ENCODE measurements around the gene CYTH1. TPM values are rescaled to one million over a fixed set of nuclear protein-coding genes. Genes with fewer than 3 reads are reported as not detected.

CYTH1 gene
- total and polyA plus RNA-seq, 10 of the 15 experiments (the other 5 are each of a cell fraction or from before 2014, with no cell fraction given) = 6.6 to 188 (median 145) TPM

- no peak overlapping the region for H3K9ac ChIP-seq (ENCODE audit: control insufficient read depth, insufficient read depth, low read length)
- H3K4me2 ChIP-seq (ENCODE audit: control insufficient read depth, insufficient read depth) = no peak overlapping the region
- H4K20me1 ChIP-seq (ENCODE audit: control insufficient read depth, insufficient read depth) = no peaks in the 10 kb centered on the region
- H3K27ac ChIP-seq (ENCODE audit: control insufficient read depth, insufficient read depth) = no peak overlapping the region
- ChIA-PET CTCF (no interaction called here), RAD21 (ENCODE audit: unreplicated experiment) (no interaction called here), POLR2A (no interaction called here), SMC1A (ENCODE audit: uncharacterized antibody, unreplicated experiment) (no interaction called here)
- FAIRE-seq = no peak
- no peaks in the 10 kb centered on the region for H3K9me3 ChIP-seq (replicated peaks; ENCODE audit: control insufficient read depth, insufficient read depth, low read length)
- H3K79me2 ChIP-seq (ENCODE audit: control insufficient read depth, insufficient read depth, low read length) = no peaks in the 10 kb centered on the region; the same call in 1 of the 2 replicates
- no peak overlapping the region for H3K4me3 ChIP-seq
- H3K4me1 ChIP-seq (ENCODE audit: control insufficient read depth, insufficient read depth, low read length) = no peaks in the 10 kb centered on the region
- ATAC-seq = no peak
- DNase-seq (ENCODE audit: low read depth, low spot score) = no peak
- intact Hi-C loops (cut with micrococcal nuclease; ENCODE audit: unreplicated experiment) (no loop called here), in situ Hi-C loops (cut with MboI) (no loop called here)
- H3K36me3 ChIP-seq (ENCODE audit: control insufficient read depth in 2 of 2, insufficient read depth in 2 of 2, low read length in 1 of 2) = peaks cover 50 to 52% of the 10 kb centered on the region in 2 experiments
- 94% methylated on average over 12 of the region's 14 CpGs for WGBS (ENCODE audit: insufficient coverage, insufficient replicate concordance, low lambda C conversion rate, missing lambda C conversion rate)
- H2AFZ ChIP-seq (ENCODE audit: control insufficient read depth, low read depth, low read length) = no peak overlapping the region
- no peaks in the 10 kb centered on the region for H3K27me3 ChIP-seq (replicated peaks in 1 of 2; ENCODE audit: control insufficient read depth in 2 of 2, insufficient read depth in 2 of 2, low read length in 1 of 2)
- TSS peak; percentile 43 for BruUV-seq (replicated peaks)
- TF ChIP-seq FOS (IDR thresholded peaks at IDR 0.05; ENCODE audit: borderline replicate concordance, extremely low read depth, insufficient read length) (no peak), USF1 (IDR thresholded peaks at IDR 0.05; ENCODE audit: borderline replicate concordance, extremely low read length, insufficient read depth, low read depth, low read length) (no peak), STAT1 (conservative IDR thresholded peaks at IDR 0.05) (no peak), MYB (IDR thresholded peaks at IDR 0.05; ENCODE audit: borderline replicate concordance, low read depth, low read length) (no peak), MTA2 (IDR thresholded peaks at IDR 0.05; ENCODE audit: low read depth) (no peak), WRNIP1 (IDR thresholded peaks at IDR 0.05; ENCODE audit: borderline replicate concordance, low read depth, low read length) (no peak), SKIL (IDR thresholded peaks at IDR 0.05; ENCODE audit: low read depth, poor library complexity, severe bottlenecking) (no peak), SMAD5 (IDR thresholded peaks at IDR 0.05; ENCODE audit: low read depth) (no peak), PML (IDR thresholded peaks at IDR 0.05; ENCODE audit: low read length) (no peak), IKZF2 (IDR thresholded peaks at IDR 0.05) (no peak), MEF2B (IDR thresholded peaks at IDR 0.05; ENCODE audit: partially characterized antibody, poor library complexity, severe bottlenecking) (no peak), ZNF687 (IDR thresholded peaks at IDR 0.05) (no peak)
- TF ChIP-seq, protein P1, sequence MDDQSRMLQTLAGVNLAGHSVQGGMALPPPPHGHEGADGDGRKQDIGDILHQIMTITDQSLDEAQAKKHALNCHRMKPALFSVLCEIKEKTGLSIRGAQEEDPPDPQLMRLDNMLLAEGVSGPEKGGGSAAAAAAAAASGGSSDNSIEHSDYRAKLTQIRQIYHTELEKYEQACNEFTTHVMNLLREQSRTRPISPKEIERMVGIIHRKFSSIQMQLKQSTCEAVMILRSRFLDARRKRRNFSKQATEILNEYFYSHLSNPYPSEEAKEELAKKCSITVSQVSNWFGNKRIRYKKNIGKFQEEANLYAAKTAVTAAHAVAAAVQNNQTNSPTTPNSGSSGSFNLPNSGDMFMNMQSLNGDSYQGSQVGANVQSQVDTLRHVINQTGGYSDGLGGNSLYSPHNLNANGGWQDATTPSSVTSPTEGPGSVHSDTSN (IDR thresholded peaks at IDR 0.05; ENCODE audit: insufficient replicate concordance, low read depth, low read length) = no peak
- TF ChIP-seq, protein P2, sequence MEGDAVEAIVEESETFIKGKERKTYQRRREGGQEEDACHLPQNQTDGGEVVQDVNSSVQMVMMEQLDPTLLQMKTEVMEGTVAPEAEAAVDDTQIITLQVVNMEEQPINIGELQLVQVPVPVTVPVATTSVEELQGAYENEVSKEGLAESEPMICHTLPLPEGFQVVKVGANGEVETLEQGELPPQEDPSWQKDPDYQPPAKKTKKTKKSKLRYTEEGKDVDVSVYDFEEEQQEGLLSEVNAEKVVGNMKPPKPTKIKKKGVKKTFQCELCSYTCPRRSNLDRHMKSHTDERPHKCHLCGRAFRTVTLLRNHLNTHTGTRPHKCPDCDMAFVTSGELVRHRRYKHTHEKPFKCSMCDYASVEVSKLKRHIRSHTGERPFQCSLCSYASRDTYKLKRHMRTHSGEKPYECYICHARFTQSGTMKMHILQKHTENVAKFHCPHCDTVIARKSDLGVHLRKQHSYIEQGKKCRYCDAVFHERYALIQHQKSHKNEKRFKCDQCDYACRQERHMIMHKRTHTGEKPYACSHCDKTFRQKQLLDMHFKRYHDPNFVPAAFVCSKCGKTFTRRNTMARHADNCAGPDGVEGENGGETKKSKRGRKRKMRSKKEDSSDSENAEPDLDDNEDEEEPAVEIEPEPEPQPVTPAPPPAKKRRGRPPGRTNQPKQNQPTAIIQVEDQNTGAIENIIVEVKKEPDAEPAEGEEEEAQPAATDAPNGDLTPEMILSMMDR (IDR thresholded peaks at IDR 0.05 in 2 of 3, conservative IDR thresholded peaks at IDR 0.05 in 1 of 3; ENCODE audit: control insufficient read depth in 2 of 3, extremely low read depth in 1 of 3, insufficient read depth in 1 of 3, low read depth in 3 of 3, low read length in 3 of 3) = no peak
Measured at GRCh38 chr17:78822552-78822951, 40.5 kb upstream of the CYTH1 start.

All from GM12878 (cell line).